MM.1S (cell line): ENCODE measurements around the gene THRB.

Experiments used
- DNase-seq: peaks from one replicate; pipeline ENCODE4 v3.0.0-alpha.2; 2015
- H2AFZ ChIP-seq: fragments of 300-600 bp; sonication (generic); 2 replicates; pipeline ENCODE4 v1.6.0; 2016; ENCODE audit warnings: antibody characterized with exemption, low read length
- H3F3A ChIP-seq: fragments of 300-600 bp; sonication (generic); 2 replicates; pipeline ENCODE4 v1.6.1; 2016; ENCODE audit warnings: mild to moderate bottlenecking, antibody characterized with exemption, low read length, moderate library complexity, mixed read lengths; ENCODE audit not compliant: insufficient read depth
- H3K27ac ChIP-seq: fragments of 300-600 bp; sonication (generic); 2 replicates; pipeline ENCODE4 v1.5.1; 2016; ENCODE audit warnings: mild to moderate bottlenecking, low read length
- H3K27me3 ChIP-seq: fragments of 300-600 bp; sonication (generic); replicated peaks from 2 replicates; pipeline ENCODE4 v1.6.0; 2016; ENCODE audit warnings: low read length; ENCODE audit not compliant: insufficient read depth
- H3K36me3 ChIP-seq: fragments of 300-600 bp; sonication (generic); replicated peaks from 2 replicates; pipeline ENCODE4 v1.6.1; 2016; ENCODE audit warnings: mild to moderate bottlenecking, low read length, mixed read lengths; ENCODE audit not compliant: insufficient read depth
- H3K4me1 ChIP-seq: fragments of 300-600 bp; sonication (generic); 2 replicates; pipeline ENCODE4 v1.6.1; 2016; ENCODE audit warnings: low read length, mixed read lengths
- H3K4me2 ChIP-seq: fragments of 300-600 bp; sonication (generic); 2 replicates; pipeline ENCODE4 v1.6.0; 2016; ENCODE audit warnings: low read depth, low read length
- H3K4me3 ChIP-seq: fragments of 300-600 bp; sonication (generic); 2 replicates; pipeline ENCODE4 v1.5.1; 2016; ENCODE audit warnings: low read length, mixed read lengths
- H3K79me2 ChIP-seq: fragments of 300-600 bp; sonication (generic); 2 replicates; pipeline ENCODE4 v1.6.1; 2016; ENCODE audit warnings: mixed run types, low read length, mixed read lengths
- H3K9ac ChIP-seq: fragments of 300-600 bp; sonication (generic); 2 replicates; pipeline ENCODE4 v1.6.1; 2016; ENCODE audit warnings: low read length, mixed read lengths
- H3K9me2 ChIP-seq: fragments of 300-600 bp; sonication (generic); replicated peaks from 2 replicates; pipeline ENCODE4 v1.6.1; 2016; ENCODE audit warnings: mild to moderate bottlenecking, low read length, mixed read lengths; ENCODE audit not compliant: insufficient read depth
- H3K9me3 ChIP-seq: fragments of 300-600 bp; sonication (generic); replicated peaks from 2 replicates; pipeline ENCODE4 v1.6.1; 2016; ENCODE audit warnings: mild to moderate bottlenecking, low read length, mixed read lengths; ENCODE audit not compliant: insufficient read depth
- H4K20me1 ChIP-seq: fragments of 300-600 bp; sonication (generic); 2 replicates; pipeline ENCODE4 v1.6.1; 2016; ENCODE audit warnings: mild to moderate bottlenecking, low read length, moderate library complexity, mixed read lengths; ENCODE audit not compliant: insufficient read depth
- CTCF ChIP-seq: fragments of 300-600 bp; sonication (generic); IDR thresholded peaks from 2 replicates; pipeline ENCODE4 v1.5.1; 2016; ENCODE audit warnings: antibody characterized with exemption, low read length, mixed read lengths
- EZH2 ChIP-seq: fragments of 300-600 bp; sonication (generic); optimal IDR thresholded peaks from 2 replicates; pipeline ENCODE3; 2017; ENCODE audit warnings: low read depth, mild to moderate bottlenecking, antibody characterized with exemption, low read length, mixed read lengths
- EZH2phosphoT487 ChIP-seq: fragments of 300-600 bp; sonication (generic); IDR thresholded peaks from 2 replicates; pipeline ENCODE4 v1.6.1; 2018; ENCODE audit warnings: antibody characterized with exemption, low read length

The THRB gene

DNA sequence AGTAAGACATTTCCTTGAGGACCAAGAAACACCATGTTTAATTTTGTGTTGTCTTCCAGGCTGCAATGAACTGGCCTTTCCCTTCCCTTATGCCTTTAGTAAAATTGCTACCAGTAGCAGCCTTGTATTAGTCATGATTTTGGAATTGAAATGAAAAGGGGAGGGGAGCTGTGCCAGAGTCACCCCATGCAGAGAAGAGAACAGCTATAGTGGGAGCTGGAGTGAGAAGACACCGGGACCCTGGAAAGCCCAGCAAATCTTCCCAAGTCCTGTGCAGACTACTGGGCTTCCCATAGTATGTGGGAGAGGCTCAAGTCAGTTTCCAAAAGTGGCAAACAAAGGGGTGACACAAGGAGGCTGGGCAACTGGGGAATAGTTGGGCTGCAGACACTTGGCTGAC, 371.1 kb downstream of the THRB start:
- Histone ChIP-seq H3K4me2 (no peak overlapping the region), H2AFZ (no peak overlapping the region)
- no peak for DNase-seq

GRCh38 chr3:24120434-24120833, 374.2 kb downstream of the THRB start:
- no peak overlapping the region for H2AFZ ChIP-seq

More for the DNA sequence above, 371.1 kb downstream of the THRB start:
- Histone ChIP-seq H3F3A (no peaks in the 10 kb centered on the region), H3K4me1 (no peaks in the 10 kb centered on the region), H3K27ac (no peak overlapping the region), H3K4me3 (no peak overlapping the region), H3K9me3 (no peaks in the 10 kb centered on the region), H3K27me3 (no peaks in the 10 kb centered on the region), H3K9ac (no peak overlapping the region), H4K20me1 (no peaks in the 10 kb centered on the region), H3K79me2 (no peaks in the 10 kb centered on the region), H3K9me2 (no peaks in the 10 kb centered on the region), H3K36me3 (no peaks in the 10 kb centered on the region)
- TF ChIP-seq EZH2phosphoT487 (no peak), CTCF (no peak), EZH2 (no peak)

GRCh38 chr3:24119321-24119751, 375.3 kb downstream of the THRB start:
- Histone ChIP-seq H3K79me2 (no peaks in the 10 kb centered on the region), H4K20me1 (no peaks in the 10 kb centered on the region), H3K4me2 (no peak overlapping the region), H3K27ac (no peak overlapping the region), H3F3A (no peaks in the 10 kb centered on the region), H3K9ac (no peak overlapping the region), H3K9me3 (no peaks in the 10 kb centered on the region), H2AFZ (no peak overlapping the region), H3K27me3 (no peaks in the 10 kb centered on the region), H3K36me3 (no peaks in the 10 kb centered on the region), H3K4me1 (no peaks in the 10 kb centered on the region), H3K9me2 (no peaks in the 10 kb centered on the region), H3K4me3 (no peak overlapping the region)
- DNase-seq: no peak
- TF ChIP-seq CTCF: no peak
- no peak for TF ChIP-seq EZH2phosphoT487
- TF ChIP-seq EZH2: no peak

More at GRCh38 chr3:24120434-24120833, 374.2 kb downstream of the THRB start:
- H3K79me2 ChIP-seq: no peaks in the 10 kb centered on the region
- no peak overlapping the region for H3K9ac ChIP-seq
- H3K9me2 ChIP-seq: no peaks in the 10 kb centered on the region
- H3K9me3 ChIP-seq: no peaks in the 10 kb centered on the region
- no peak overlapping the region for H3K4me3 ChIP-seq
- no peaks in the 10 kb centered on the region for H3K27me3 ChIP-seq
- no peak overlapping the region for H3K27ac ChIP-seq
- TF ChIP-seq EZH2phosphoT487: no peak
- TF ChIP-seq EZH2: no peak
- TF ChIP-seq CTCF: no peak
- no peaks in the 10 kb centered on the region for H3K36me3 ChIP-seq
- no peaks in the 10 kb centered on the region for H3K4me1 ChIP-seq
- no peaks in the 10 kb centered on the region for H3F3A ChIP-seq
- H3K4me2 ChIP-seq: no peak overlapping the region
- no peak for DNase-seq
- no peaks in the 10 kb centered on the region for H4K20me1 ChIP-seq

DNA sequence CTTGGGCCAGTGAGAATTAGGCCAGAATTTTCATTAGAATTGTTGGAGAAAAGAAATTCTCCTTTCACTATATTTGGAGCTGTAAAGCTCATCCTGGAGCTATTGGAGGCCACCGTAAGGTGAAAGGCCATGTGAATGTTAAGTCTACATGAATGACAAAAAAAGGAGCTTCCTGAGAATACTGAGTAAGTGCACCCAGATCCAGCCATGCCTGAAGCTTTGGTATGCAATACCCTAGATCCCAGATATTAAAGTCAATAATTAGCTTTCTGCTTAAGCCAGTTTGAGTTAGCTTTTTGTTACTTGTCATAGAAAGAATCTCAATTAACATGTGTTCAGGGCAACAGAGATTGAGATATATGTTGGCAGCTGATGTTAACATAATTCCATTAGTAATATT, 377.1 kb downstream of the THRB start:
- Histone ChIP-seq H3K36me3 (no peaks in the 10 kb centered on the region), H3K27me3 (no peaks in the 10 kb centered on the region), H4K20me1 (no peaks in the 10 kb centered on the region), H3K4me2 (no peak overlapping the region), H3K79me2 (no peaks in the 10 kb centered on the region), H3K27ac (no peak overlapping the region), H3K9me3 (no peaks in the 10 kb centered on the region), H3K9me2 (no peaks in the 10 kb centered on the region), H3F3A (no peaks in the 10 kb centered on the region), H3K9ac (no peak overlapping the region), H2AFZ (no peak overlapping the region), H3K4me1 (no peaks in the 10 kb centered on the region), H3K4me3 (no peak overlapping the region)
- TF ChIP-seq CTCF (no peak), EZH2phosphoT487 (no peak), EZH2 (no peak)
- DNase-seq: no peak
